Sigmoid colon (tissue), 7 donors: Measurements from ENCODE around the gene PLCG1. TPM values are rescaled to one million over a fixed set of nuclear protein-coding genes. Genes with fewer than 3 reads are reported as not detected.
"Not testable (repeated sequence)": the region's sequence is repeated elsewhere in the genome, so short reads cannot be mapped to it uniquely, and the experiment has no call there.

Experiments used
- DNase-seq: peaks from one replicate; pipeline ENCODE4 v3.0.0-alpha.2; 2019
- H3K27ac ChIP-seq, 4 donors: fragments of 200-600 bp; sonication (generic); one replicate each; pipeline ENCODE4 v1.5.1; 2016 to 2019; ENCODE audit warnings: mild to moderate bottlenecking in 1 of 4
- H3K27me3 ChIP-seq, 3 donors: fragments of 200-600 bp; sonication (generic); one replicate each; pipeline ENCODE4 v1.5.1; 2019; ENCODE audit warnings: mild to moderate bottlenecking in 1 of 3
- H3K36me3 ChIP-seq, 4 donors: fragments of 200-600 bp; sonication (generic); one replicate each; pipeline ENCODE4 v1.5.1; 2016 to 2019
- H3K4me1 ChIP-seq, 4 donors: fragments of 200-600 bp; sonication (generic); one replicate each; pipeline ENCODE4 v1.5.1; 2017 to 2019
- H3K4me3 ChIP-seq, 4 donors: fragments of 200-600 bp; sonication (generic); one replicate each; pipeline ENCODE4 v1.5.1; 2017 to 2019; ENCODE audit warnings: mild to moderate bottlenecking in 2 of 4, moderate library complexity in 1 of 4
- H3K9me3 ChIP-seq, 4 donors: fragments of 200-600 bp in 3 of 4; sonication (generic) in 3 of 4; one replicate each; pipeline versions ENCODE4 v1.5.1 to v1.6.1; 2013 to 2019
- EP300 ChIP-seq, 4 donors: sonication (generic); formaldehyde crosslinking; IDR thresholded peaks; one replicate each; pipeline ENCODE4 v1.6.1; 2017; ENCODE audit warnings: antibody characterized with exemption in 4 of 4
- POLR2A ChIP-seq, 2 donors: fragments of 450-650 bp; IDR thresholded peaks; one replicate each; pipeline ENCODE4 v1.6.1; 2016; ENCODE audit warnings: antibody characterized with exemption in 2 of 2, mild to moderate bottlenecking in 2 of 2, moderate library complexity in 2 of 2
- POLR2AphosphoS5 ChIP-seq, 4 donors: sonication (generic); formaldehyde crosslinking; IDR thresholded peaks; one replicate each; pipeline ENCODE4 v1.6.1; 2017; ENCODE audit warnings: antibody characterized with exemption in 4 of 4
- WGBS, 2 donors: extraction: QIAGEN DNeasy Blood & Tissue Kit; methylation state at CpG; one replicate each; pipeline ENCODE4 v1.1.7; 2013; 5-methylcytosine and 5-hydroxymethylcytosine counted together
- intact Hi-C: fragments of 100-400 bp; cut with DNase I; formaldehyde crosslinking; loops from one replicate; pipeline ENCODE4 v1.15.1; 2023
- polyA plus RNA-seq, 3 donors: library from polyadenylated mRNA; stranded (reverse); fragments of 200-250 nt; gene quantifications; one replicate each; pipeline ENCODE4 v1.2.3, GENCODE V29; 2013
- total RNA-seq, 4 donors: library from RNA; depleted of rRNA; stranded (reverse); fragments of >200 nt; gene quantifications; one replicate each; pipeline ENCODE4 v1.1.0, GENCODE V29; 2016
- TF ChIP-seq, protein P1 (sequence below), 4 experiments: fragments of 450-650 bp in 3 of 4; fragments of 200-600 bp in 1 of 4; IDR thresholded peaks; one replicate each; pipeline ENCODE4 v1.5.1; 2016 to 2019; ENCODE audit warnings: antibody characterized with exemption in 4 of 4, mild to moderate bottlenecking in 3 of 4, moderate library complexity in 2 of 4
- donor health status: healthy with polysubstance abuse.
- donor health status: Bipolar disorder and iron deficiency.
- donor health status: healthy.

The PLCG1 gene
- total and polyA plus RNA-seq, 7 donors: 9.9 to 152 (median 55.1) TPM

DNA sequence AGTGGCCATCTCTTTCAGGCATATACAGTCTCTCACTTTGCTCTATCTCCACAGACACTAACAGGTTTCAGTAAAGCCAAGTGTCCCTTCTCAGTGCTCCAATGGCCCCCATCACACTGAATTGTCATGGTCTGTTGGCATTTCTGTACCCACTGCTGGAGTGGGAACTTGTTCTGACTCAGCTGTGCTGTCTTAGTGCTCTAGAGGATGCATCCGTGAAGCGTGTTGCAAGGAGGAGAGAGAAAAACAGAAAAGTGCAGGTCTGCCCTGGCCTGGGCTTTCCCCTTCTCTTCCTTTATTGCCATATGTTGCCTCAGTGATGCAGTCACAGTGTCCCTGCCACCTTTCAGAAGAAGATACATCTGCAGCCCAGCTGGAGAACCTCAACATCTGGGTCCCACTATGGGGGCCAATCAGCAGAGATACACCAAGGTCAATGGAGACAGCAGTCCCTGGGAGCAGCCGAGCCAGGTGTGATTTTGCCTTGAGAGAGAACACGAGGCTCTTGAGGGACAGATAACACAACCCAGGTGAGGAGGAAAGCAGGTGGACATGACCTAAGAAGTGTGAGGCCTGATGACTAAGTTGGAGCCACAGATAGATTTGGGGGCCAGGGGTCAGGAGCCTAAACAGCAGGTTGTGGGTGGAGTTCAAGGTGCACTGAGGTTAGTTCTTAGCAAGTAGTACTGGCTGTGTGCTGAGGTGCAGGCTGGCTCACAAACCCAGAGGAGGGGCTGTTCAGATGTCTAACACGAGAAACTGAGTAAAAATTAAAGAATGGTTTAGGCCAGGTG, 5.6 kb upstream of the PLCG1 start:
- Histone ChIP-seq H3K4me3 (no peak overlapping the region), H3K27ac (no peak overlapping the region), H3K36me3 (no peaks in the 10 kb centered on the region), H3K9me3 (no peaks in the 10 kb centered on the region), H3K27me3 (no peaks in the 10 kb centered on the region), H3K4me1 (peaks cover 0 to 9% (median 4%) of the 10 kb centered on the region in 4 donors)
- intact Hi-C loops: loop anchor here (10.0 kb wide), 1 partner anchor 563 kb away; no protein-coding TSS in a partner anchor
- DNase-seq: no peak
- WGBS, 2 donors: 76 to 85% methylated on average over 5 of the region's 5 CpGs
- no peak for TF ChIP-seq POLR2A (IDR thresholded peaks at IDR 0.05)

DNA sequence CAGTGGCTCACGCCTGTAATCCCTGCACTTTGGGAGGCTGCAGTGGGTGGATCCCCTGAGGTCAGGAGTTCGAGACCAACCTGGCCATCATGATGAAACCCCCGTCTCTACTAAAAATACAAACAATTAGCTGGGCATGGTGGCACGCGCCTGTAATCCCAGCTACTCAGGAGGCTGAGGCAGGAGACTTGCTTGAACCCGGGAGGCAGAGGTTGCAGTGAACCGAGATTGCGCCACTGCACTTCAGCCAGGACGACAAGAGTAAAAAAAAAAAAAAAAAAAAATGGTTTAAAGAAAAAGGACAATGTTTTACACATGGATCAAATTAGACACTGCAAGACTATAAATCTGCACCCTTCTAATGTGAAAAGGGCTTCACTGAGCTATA, 5.0 kb upstream of the PLCG1 start:
- not testable (repeated sequence) for H3K27me3 ChIP-seq, H3K9me3 ChIP-seq, H3K36me3 ChIP-seq, DNase-seq, H3K4me1 ChIP-seq, H3K27ac ChIP-seq, H3K4me3 ChIP-seq
- WGBS, 2 donors: 87 to 92% methylated on average over 9 of the region's 9 CpGs
- intact Hi-C loops: loop anchor here (10.0 kb wide), 1 partner anchor 562 kb away; no protein-coding TSS in a partner anchor

DNA sequence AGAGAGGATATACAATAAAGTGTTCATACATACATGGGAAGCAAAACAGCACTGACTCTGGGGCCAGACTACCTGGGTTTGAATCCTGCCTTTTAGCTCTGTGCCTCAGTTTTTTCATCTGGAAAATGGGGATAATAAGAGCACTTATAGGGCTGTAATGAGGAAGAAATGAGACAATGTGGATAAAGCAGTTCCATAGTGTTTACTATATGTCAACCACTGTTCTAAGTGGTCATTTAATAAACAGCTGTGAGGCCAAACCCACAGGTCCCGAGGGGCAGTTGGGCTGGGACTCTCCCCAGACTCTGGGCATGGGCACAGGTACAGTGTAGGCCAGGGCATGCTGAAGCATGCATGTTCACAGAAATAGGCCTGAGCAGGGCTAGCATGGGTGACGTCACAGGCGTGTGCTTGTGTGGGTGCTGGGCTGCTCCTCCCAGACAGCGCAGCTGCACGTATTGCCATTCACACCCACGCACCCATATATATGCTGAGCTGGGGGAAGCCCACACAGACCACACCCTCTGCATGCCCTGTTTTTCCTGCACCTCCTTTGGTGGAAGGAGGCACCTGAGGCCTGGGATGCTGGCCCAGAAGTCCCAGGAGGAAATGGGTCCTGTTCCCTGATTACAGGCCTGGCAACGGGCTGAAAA, 3.5 kb upstream of the PLCG1 start:
- intact Hi-C loops: loop anchor here (10.0 kb wide), 1 partner anchor 561 kb away; no protein-coding TSS in a partner anchor
- no peak for DNase-seq
- Histone ChIP-seq H3K9me3 (no peaks in the 10 kb centered on the region), H3K4me3 (no peak overlapping the region), H3K4me1 (peaks cover 0 to 21% (median 10%) of the 10 kb centered on the region in 4 donors), H3K27ac (no peak overlapping the region), H3K27me3 (no peaks in the 10 kb centered on the region), H3K36me3 (no peaks in the 10 kb centered on the region)
- 73 to 77% methylated on average over 7 of the region's 7 CpGs for WGBS, 2 donors
- no peak for TF ChIP-seq POLR2A (IDR thresholded peaks at IDR 0.05)
- TF ChIP-seq POLR2AphosphoS5 (IDR thresholded peaks at IDR 0.05): no peak
- TF ChIP-seq, protein P1, sequence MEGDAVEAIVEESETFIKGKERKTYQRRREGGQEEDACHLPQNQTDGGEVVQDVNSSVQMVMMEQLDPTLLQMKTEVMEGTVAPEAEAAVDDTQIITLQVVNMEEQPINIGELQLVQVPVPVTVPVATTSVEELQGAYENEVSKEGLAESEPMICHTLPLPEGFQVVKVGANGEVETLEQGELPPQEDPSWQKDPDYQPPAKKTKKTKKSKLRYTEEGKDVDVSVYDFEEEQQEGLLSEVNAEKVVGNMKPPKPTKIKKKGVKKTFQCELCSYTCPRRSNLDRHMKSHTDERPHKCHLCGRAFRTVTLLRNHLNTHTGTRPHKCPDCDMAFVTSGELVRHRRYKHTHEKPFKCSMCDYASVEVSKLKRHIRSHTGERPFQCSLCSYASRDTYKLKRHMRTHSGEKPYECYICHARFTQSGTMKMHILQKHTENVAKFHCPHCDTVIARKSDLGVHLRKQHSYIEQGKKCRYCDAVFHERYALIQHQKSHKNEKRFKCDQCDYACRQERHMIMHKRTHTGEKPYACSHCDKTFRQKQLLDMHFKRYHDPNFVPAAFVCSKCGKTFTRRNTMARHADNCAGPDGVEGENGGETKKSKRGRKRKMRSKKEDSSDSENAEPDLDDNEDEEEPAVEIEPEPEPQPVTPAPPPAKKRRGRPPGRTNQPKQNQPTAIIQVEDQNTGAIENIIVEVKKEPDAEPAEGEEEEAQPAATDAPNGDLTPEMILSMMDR (IDR thresholded peaks at IDR 0.05): no peak
- TF ChIP-seq EP300 (IDR thresholded peaks at IDR 0.05): no peak

DNA sequence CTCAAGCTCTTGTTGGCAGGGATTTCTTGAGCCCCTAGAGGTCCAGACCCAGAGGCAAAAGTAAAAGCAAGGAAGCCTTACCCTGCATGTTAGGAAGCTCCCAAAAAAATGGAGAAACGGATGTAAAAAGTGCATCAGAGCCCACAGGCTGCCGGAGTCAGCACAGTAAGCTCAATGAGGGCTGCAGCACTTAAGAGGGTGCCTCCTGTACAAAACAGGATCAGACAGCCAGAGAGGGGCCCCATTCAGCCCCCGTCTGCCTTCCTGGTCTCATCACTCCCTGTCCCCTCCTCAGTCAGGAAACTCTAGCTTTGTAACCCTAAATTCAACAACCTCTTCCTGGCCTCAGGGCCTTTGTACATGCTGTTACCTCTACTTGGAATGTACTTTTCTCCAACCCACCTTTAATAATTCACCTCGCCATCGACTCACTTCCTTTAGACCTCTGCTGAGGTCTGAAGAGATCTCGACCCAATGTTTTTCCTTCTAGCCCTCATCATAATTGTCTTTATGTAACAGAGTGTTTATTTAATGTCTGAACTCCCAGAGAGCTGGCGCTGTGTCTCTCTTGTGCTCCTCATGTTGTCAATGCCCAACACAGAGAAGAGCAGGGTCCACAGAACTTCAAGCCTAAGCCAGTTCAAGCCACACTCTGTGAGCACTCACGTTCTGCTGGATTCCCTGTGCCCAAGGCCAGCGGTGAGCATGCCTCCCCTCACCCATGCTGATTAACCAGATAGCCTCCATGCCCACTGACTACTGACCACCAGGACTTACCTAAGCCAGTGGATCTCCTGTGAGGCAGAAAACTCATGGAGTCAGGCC, 2.8 kb upstream of the PLCG1 start:
- no peak overlapping the region for H3K4me3 ChIP-seq
- no peak for DNase-seq
- H3K36me3 ChIP-seq: no peaks in the 10 kb centered on the region
- WGBS, 2 donors: 78 to 85% methylated on average over 9 of the region's 9 CpGs
- intact Hi-C loops: loop anchor here (5.0 to 10.0 kb wide), 3 partner anchors 38 to 560 kb away; partner anchors contain the start of gene ZHX3
- TF ChIP-seq, protein P1 (IDR thresholded peaks at IDR 0.05): no peak
- TF ChIP-seq POLR2AphosphoS5 (IDR thresholded peaks at IDR 0.05) (no peak), POLR2A (IDR thresholded peaks at IDR 0.05) (no peak), EP300 (IDR thresholded peaks at IDR 0.05) (no peak)
- H3K9me3 ChIP-seq: no peaks in the 10 kb centered on the region
- H3K27ac ChIP-seq: no peak overlapping the region
- peaks cover 0 to 28% (median 17%) of the 10 kb centered on the region in 4 donors for H3K4me1 ChIP-seq
- no peaks in the 10 kb centered on the region for H3K27me3 ChIP-seq

DNA sequence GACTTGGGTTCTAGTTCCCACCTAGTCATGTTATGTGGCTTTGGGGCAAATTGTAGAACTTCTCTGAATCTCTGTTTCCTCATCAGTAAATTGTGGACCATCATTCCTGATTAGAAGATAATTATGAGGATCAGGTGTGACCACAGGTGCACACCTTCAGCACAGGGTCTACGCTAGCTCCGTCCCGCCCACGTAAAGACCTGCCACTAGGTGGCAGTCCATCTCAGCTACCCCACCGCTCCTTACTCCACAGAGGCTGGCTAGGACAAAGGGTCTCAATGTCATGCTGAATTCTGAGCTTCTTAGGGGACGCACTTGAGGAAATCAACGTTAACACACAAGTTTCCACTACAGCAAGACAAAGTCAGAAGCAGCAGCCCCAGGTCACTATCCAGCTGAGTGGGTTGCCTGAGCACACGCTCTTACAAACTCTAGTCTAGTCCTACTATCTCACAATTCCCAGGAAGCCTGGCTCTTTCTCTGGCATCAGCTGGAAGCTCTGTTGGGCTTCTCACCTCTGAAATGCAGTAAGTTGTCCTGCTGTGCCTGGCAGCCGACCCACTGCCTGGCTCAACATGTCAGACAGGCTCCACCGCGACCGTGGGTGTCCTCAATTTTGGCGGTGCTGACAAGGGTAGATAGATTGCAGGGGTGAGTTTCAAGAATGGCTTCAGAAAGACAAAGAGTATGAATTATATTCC, 2.0 kb upstream of the PLCG1 start:
- no peak overlapping the region for H3K4me3 ChIP-seq
- H3K4me1 ChIP-seq: peaks cover 0 to 35% (median 25%) of the 10 kb centered on the region in 4 donors
- H3K9me3 ChIP-seq: no peaks in the 10 kb centered on the region
- H3K36me3 ChIP-seq: no peaks in the 10 kb centered on the region
- H3K27ac ChIP-seq: no peak overlapping the region
- WGBS, 2 donors: 53 to 55% methylated on average over 13 of the region's 13 CpGs
- no peak for DNase-seq
- TF ChIP-seq POLR2A (IDR thresholded peaks at IDR 0.05): no peak
- TF ChIP-seq, protein P1 (IDR thresholded peaks at IDR 0.05): peak in 3 of 4 experiments; percentile 14 to 56 (median 30)
- intact Hi-C loops: loop anchor here (5.0 to 10.0 kb wide), 3 partner anchors 37 to 559 kb away; partner anchors contain the start of gene ZHX3
- no peaks in the 10 kb centered on the region for H3K27me3 ChIP-seq
